GM12872 (cell line): ENCODE results near the gene RSPH10B.

ENCODE experiments used
- TF ChIP-seq, protein P1 (sequence below): IDR thresholded peaks from 3 replicates; pipeline ENCODE4 v1.5.1; 2011; ENCODE audit warnings: low read depth, mild to moderate bottlenecking, low read length, moderate library complexity; ENCODE audit not compliant: insufficient read depth

Gene RSPH10B

DNA sequence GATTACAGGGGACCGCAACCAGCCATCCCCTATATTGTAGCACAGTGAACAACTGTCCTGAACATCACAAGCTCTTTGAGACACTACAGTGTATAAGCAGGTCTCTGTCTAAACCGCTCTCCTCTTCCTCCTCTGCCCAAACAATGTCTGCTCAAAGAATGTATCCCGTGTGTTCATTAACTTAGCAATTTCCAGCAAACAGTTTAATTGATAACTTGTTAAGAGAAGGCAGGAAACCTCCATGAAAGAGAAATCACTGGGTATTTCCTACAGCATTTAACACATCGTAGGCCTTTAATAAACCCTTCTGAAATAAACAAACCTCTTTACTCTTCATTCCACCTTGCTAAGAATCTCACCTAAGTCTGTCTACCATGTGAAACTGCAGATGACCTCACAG is 36.9 kb upstream of the RSPH10B start:
- TF ChIP-seq, protein P1, sequence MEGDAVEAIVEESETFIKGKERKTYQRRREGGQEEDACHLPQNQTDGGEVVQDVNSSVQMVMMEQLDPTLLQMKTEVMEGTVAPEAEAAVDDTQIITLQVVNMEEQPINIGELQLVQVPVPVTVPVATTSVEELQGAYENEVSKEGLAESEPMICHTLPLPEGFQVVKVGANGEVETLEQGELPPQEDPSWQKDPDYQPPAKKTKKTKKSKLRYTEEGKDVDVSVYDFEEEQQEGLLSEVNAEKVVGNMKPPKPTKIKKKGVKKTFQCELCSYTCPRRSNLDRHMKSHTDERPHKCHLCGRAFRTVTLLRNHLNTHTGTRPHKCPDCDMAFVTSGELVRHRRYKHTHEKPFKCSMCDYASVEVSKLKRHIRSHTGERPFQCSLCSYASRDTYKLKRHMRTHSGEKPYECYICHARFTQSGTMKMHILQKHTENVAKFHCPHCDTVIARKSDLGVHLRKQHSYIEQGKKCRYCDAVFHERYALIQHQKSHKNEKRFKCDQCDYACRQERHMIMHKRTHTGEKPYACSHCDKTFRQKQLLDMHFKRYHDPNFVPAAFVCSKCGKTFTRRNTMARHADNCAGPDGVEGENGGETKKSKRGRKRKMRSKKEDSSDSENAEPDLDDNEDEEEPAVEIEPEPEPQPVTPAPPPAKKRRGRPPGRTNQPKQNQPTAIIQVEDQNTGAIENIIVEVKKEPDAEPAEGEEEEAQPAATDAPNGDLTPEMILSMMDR: no peak

DNA sequence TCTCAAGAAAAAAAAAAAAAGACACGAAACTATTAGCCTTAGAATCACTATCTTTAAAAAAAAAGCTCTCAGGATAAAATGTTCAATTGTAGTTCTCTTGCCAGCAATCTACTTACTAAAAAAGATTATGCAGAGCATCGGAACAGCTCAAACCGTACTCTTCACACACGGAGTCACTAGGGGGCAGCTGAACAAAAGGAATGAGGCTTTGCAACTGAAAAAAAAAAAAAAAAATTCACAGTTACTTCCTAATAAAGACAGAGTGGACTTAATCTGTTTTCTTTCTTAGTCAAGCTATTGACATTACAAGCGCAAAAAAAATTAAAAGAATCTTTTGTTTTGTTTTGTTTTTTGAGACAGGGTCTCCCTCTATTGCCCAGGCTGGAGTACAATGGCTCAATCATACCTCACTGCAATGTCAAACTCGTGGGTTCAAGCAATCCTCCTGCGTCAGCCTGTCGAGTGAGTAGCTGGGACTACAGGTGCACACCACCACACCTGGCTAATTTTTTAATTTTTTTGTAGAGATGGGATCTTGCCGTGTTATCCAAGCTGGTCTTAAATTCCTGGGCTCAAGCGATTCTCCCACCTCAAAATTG is 26.8 kb upstream of the RSPH10B start:
- TF ChIP-seq, protein P1: peak; percentile 43; the same call in 1 of the 3 replicates

DNA sequence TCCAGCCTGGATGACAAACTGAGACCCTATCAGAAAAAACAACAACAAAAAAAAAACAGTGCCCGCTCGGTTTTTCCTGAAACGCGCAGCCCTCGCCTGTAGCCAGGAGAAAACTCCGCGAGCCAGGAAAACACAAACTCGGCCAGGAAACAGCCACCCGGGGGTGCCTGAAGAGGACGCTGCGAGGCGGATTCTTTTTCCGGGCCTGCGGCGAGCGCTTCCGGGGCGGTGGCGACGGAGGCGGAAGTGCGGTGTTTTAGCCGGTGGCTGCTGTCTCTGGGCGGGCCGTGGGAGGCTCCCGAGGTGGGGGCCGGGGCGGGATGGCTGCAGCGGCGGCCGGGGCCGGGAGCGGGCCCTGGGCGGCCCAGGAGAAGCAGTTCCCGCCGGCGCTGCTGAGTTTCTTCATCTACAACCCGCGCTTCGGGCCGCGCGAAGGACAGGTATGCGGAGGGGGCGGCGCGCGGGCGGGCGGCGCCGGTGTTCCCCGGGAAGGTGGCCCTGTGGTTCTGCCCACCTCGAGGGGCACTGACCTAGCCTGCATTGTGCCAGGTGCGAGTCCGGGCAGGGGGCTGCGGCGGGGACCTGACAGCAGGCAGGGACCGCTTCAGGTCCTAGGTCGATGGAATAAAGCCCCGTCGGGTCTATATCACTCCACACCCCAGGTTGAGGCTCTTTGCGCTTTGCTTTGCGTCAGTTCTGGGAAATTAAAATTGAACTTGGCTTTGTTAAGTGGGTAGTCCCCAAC is 71.8 kb downstream of the RSPH10B start, which contains the start of gene CCZ1:
Gene CCZ1 (plus strand): TSS at position 254 of the 745 bp plus-strand sequence. CDS start 67 bp downstream, at position 321.
- TF ChIP-seq, protein P1: peak; percentile 38; the same call in 1 of the 3 replicates

DNA sequence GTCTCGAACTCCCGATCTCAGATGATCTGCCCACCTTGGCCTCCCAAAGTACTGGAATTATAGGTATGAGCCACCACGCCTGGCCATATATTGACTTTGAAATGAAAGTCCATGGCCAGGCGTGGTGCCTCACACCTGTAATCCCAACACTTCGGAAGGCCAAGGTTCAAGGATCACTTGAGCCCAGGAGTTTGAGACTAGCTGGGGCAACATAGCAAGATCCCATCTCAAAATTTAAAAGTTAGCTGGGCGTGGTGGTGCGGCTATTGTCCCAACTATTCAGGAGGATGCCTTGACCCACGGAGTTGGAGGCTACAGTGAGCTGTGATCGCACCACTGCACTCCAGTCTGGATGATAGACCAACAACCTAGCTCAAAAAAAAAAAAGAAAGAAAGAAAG is 78.0 kb downstream of the RSPH10B start:
- TF ChIP-seq, protein P1: no peak
